Astrocyte of the cerebellum (primary cell): ENCODE measurements around the gene C1orf50.

ENCODE experiments used
- DNase-seq: peaks from one replicate; pipeline ENCODE4 v3.0.0-alpha.2; 2011; ENCODE audit warnings: low read depth
- H3K4me3 ChIP-seq: 2 replicates; pipeline ENCODE4 v1.5.1; 2011; ENCODE audit warnings: mild to moderate bottlenecking, low read depth, low read length, moderate library complexity
- in situ Hi-C: cut with HindIII; loops from 2 replicates; pipeline ENCODE4 v1.10.0; 2017; ENCODE audit warnings: low sequenced_read_pairs
- TF ChIP-seq, protein P1 (sequence below): IDR thresholded peaks from 2 replicates; pipeline ENCODE4 v1.5.1; 2012; ENCODE audit warnings: low read length, low read depth, moderate library complexity, mild to moderate bottlenecking; ENCODE audit errors: missing control alignments

The C1orf50 gene

GRCh38 chr1:42730988-42731387 lies 36.1 kb upstream of the C1orf50 start:
- no peak for DNase-seq
- no peak overlapping the region for H3K4me3 ChIP-seq
- TF ChIP-seq, protein P1, sequence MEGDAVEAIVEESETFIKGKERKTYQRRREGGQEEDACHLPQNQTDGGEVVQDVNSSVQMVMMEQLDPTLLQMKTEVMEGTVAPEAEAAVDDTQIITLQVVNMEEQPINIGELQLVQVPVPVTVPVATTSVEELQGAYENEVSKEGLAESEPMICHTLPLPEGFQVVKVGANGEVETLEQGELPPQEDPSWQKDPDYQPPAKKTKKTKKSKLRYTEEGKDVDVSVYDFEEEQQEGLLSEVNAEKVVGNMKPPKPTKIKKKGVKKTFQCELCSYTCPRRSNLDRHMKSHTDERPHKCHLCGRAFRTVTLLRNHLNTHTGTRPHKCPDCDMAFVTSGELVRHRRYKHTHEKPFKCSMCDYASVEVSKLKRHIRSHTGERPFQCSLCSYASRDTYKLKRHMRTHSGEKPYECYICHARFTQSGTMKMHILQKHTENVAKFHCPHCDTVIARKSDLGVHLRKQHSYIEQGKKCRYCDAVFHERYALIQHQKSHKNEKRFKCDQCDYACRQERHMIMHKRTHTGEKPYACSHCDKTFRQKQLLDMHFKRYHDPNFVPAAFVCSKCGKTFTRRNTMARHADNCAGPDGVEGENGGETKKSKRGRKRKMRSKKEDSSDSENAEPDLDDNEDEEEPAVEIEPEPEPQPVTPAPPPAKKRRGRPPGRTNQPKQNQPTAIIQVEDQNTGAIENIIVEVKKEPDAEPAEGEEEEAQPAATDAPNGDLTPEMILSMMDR, result no peak
- in situ Hi-C loops, result no loop called here

DNA sequence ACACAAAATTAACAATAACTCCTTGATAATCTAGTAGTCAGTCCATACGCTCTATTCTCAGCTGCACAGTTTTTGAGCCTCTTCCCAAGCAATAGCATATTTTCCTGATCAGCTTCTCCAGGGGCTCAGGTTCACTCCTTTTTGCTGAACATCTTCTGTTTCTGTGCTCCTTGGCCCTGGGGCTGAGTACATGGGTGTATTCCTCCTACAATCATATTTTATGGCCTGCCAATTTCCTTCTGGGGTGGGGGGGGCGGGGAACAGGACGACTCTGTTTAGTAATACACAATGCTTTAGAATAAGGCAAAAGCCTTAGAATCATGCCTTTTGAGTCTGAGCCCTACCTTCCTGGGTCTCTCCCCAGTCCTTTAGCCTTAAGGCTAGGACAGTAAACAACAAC lies 35.5 kb upstream of the C1orf50 start:
- in situ Hi-C loops, result no loop called here
- no peak for DNase-seq
- TF ChIP-seq, protein P1, result no peak

GRCh38 chr1:42732126-42732680 lies 34.8 kb upstream of the C1orf50 start:
- in situ Hi-C loops, result no loop called here
- TF ChIP-seq, protein P1, result no peak
- no peak for DNase-seq
- no peak overlapping the region for H3K4me3 ChIP-seq

More for the DNA sequence above, 35.5 kb upstream of the C1orf50 start:
- no peak overlapping the region for H3K4me3 ChIP-seq

- in situ Hi-C loops, result no loop called here
- TF ChIP-seq, protein P1, result no peak
- DNase-seq, result no peak
- no peak overlapping the region for H3K4me3 ChIP-seq
Measured at GRCh38 chr1:42733415-42734200, 33.4 kb upstream of the C1orf50 start.

DNA sequence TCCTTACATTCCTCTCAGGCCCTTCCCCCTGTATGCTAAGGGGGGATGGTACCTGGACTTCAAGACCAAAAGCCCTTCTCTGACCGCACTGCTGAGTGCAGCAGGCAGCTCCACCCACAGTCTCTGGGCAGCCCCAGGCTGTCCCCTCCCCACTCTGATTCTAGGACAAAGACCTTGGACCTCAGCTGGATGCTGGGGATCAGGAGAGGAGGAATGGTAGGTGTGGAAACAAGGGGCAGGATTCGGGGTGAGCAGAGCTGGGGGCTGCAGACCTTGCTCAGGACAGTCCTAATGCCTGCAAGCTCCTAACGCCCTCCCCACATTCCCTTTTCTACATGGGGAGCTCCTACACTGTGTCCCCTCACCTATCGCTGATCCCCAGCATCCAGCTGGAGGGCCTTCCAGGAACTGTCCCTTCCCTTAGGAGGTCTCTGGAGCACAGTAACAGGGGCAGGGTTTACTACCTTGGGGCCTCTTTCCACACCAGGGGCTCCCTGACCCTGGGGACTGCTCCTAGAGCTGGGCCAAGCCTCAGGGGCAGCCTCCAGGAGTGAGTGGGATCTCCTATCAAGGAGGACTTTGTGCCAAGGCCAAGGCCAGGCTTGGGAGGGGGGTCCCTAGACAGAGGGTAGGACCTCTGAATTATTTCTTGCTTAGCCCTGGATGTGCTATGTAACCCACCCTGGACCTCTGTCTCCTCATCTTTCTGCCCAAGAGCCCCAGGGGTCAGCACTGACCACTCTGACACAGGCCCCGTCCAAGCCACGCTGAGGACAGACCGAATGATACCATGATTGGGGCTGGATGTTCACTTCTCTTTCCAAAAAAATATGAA lies 32.6 kb upstream of the C1orf50 start:
- DNase-seq, result no peak
- in situ Hi-C loops, result no loop called here
- no peak overlapping the region for H3K4me3 ChIP-seq
- TF ChIP-seq, protein P1, result no peak

DNA sequence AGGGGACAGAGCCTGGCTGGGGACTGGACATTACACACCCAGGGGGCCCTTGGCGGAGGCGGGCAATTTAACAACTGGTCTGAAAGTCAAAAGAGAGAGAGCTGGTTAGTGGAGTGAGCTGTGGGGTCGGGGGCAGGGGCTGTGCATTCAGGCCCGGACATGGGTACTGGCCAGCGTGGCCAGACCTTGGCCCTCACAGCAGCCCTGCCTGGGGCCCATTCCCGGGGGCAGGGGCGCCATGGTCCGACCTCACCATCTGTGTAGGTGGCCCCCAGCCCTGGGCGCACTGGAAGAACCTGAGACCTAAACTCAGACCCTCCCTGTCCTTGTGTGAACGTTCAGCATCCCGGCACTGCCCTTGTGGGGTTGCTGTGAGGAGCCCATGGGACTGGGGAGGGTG lies 32.0 kb upstream of the C1orf50 start:
- in situ Hi-C loops, result no loop called here
- no peak overlapping the region for H3K4me3 ChIP-seq
- TF ChIP-seq, protein P1, result no peak
- no peak for DNase-seq
